Tibial artery (tissue), 4 donors: ENCODE results near the gene ICAM2.

Source experiments
- DNase-seq, 2 donors: peaks; one replicate each; pipeline ENCODE4 v3.0.0-alpha.2; 2019
- H3K27ac ChIP-seq, 2 donors: fragments of 200-600 bp; sonication (generic) in 1 of 2; 1 replicate in 1 of 2; 2 replicates in 1 of 2; pipeline ENCODE4 v1.5.1; 2018 to 2019; ENCODE audit warnings: mild to moderate bottlenecking in 1 of 2
- H3K27me3 ChIP-seq, 2 donors: fragments of 200-600 bp; sonication (generic) in 1 of 2; one replicate each; pipeline versions ENCODE4 v1.5.1 to v1.6.0; 2016 to 2019
- H3K36me3 ChIP-seq, 3 donors: fragments of 200-600 bp; sonication (generic) in 2 of 3; one replicate each; pipeline ENCODE4 v1.5.1; 2016 to 2019; ENCODE audit warnings: mild to moderate bottlenecking in 2 of 3
- H3K4me1 ChIP-seq, 4 donors: fragments of 200-600 bp; sonication (generic) in 2 of 4; 1 replicate in 3 of 4; 2 replicates in 1 of 4; pipeline ENCODE4 v1.5.1; 2016 to 2019
- H3K4me3 ChIP-seq, 2 donors: fragments of 200-600 bp; sonication (generic) in 1 of 2; 1 replicate in 1 of 2; 2 replicates in 1 of 2; pipeline ENCODE4 v1.5.1; 2018 to 2019; ENCODE audit warnings: mild to moderate bottlenecking in 2 of 2
- H3K9me3 ChIP-seq, 3 donors: fragments of 200-600 bp; sonication (generic) in 1 of 3; one replicate each; pipeline ENCODE4 v1.5.1; 2016 to 2019
- CTCF ChIP-seq, 2 experiments: fragments of 200-600 bp in 1 of 2; fragments of 450-650 bp in 1 of 2; IDR thresholded peaks; one replicate each; pipeline ENCODE4 v1.5.1; 2017 to 2019; ENCODE audit warnings: antibody characterized with exemption in 2 of 2, mild to moderate bottlenecking in 1 of 2, moderate library complexity in 1 of 2
- intact Hi-C: fragments of 100-400 bp; cut with DNase I; formaldehyde crosslinking; loops from one replicate; pipeline ENCODE4 v1.15.0; 2023; ENCODE audit warnings: low total_unique reads

ICAM2 gene

DNA sequence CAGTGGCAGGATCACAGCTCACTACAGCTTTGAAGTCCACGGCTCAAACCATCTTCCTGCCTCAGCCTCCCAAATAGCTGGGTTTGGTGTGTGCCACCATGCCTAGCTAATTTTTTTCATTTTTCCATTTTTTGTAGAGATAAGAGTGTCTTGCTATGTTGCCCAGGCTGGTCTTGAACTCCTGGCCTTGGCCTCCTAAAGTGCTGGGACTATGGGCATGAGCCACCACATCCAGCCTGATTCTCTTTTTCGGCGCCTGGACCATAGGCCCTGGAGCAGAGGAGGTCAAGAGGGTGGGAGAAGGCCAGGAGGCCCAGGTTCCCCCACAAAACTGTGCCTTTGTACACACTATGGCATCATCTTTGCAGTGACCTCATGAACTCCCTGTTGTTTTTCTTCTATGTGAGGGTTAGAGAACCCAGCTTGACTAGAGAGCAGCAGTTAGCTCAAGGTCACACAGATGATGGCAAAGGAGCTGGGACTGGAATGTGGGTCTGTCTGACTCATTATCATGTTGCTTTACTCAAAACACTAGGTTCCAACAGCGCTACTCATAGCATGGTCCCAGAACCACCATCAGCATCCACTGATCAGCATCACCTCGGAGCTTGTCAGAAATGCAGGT is 64.0 kb downstream of the ICAM2 start:
- H3K9me3 ChIP-seq, result no peaks in the 10 kb centered on the region
- intact Hi-C loops, result no loop called here
- no peak overlapping the region for H3K27ac ChIP-seq
- H3K27me3 ChIP-seq, result peaks cover 0 to 26% of the 10 kb centered on the region in 2 donors
- H3K36me3 ChIP-seq, result no peaks in the 10 kb centered on the region
- DNase-seq, result no peak
- no peak overlapping the region for H3K4me3 ChIP-seq
- H3K4me1 ChIP-seq, result peaks cover 0 to 3% (median 3%) of the 10 kb centered on the region in 4 donors
- no peak for TF ChIP-seq CTCF (IDR thresholded peaks at IDR 0.05)

GRCh38 chr17:63955791-63956190 is 64.6 kb downstream of the ICAM2 start:
- no peak overlapping the region for H3K27ac ChIP-seq
- DNase-seq, result no peak
- H3K4me3 ChIP-seq, result no peak overlapping the region
- TF ChIP-seq CTCF (IDR thresholded peaks at IDR 0.05), result no peak
- H3K4me1 ChIP-seq, result no peaks in the 10 kb centered on the region
- no peaks in the 10 kb centered on the region for H3K9me3 ChIP-seq
- intact Hi-C loops, result no loop called here
- no peaks in the 10 kb centered on the region for H3K36me3 ChIP-seq
- peaks cover 0 to 27% of the 10 kb centered on the region in 2 donors for H3K27me3 ChIP-seq

- Histone ChIP-seq H3K27me3 (peaks cover 0 to 29% of the 10 kb centered on the region in 2 donors), H3K9me3 (no peaks in the 10 kb centered on the region), H3K4me3 (no peak overlapping the region), H3K36me3 (no peaks in the 10 kb centered on the region), H3K27ac (no peak overlapping the region), H3K4me1 (no peaks in the 10 kb centered on the region)
- no peak for TF ChIP-seq CTCF (IDR thresholded peaks at IDR 0.05)
- no peak for DNase-seq
- intact Hi-C loops, result no loop called here
Measured at GRCh38 chr17:63955232-63955631, 65.2 kb downstream of the ICAM2 start.

DNA sequence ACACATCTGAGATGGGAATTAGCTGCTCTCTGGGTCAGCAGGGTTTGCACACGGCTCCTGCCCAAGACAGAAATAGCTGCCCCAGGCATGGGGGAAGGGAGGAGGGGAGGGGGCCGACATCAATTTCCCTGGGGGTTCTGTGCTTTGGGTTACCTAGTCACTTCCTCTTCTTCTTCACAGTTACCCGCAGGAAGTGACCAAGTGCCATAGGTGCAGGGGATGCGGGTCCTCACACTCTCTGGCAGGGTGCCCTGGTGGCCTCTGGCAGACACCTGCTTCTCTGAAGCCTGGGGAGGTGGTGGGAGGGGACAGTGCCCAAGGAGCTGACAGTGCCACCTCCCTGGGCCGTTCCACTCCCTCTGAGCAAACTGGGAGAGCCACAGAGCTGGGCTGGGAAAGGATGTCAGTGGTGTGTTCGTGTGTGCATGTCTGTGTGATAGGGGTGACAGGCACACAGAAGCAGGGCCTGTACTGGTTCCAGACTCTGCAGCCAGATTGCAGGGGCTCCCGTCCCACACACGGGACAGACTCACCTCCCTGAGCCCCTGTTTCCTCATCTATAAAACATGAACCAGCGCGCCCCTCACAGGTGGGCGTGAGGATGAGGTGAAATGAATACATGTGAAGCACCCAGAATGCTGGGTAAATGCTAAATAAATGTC is 65.9 kb downstream of the ICAM2 start:
- no peak overlapping the region for H3K27ac ChIP-seq
- no peak for DNase-seq
- TF ChIP-seq CTCF (IDR thresholded peaks at IDR 0.05), result no peak

More for the DNA sequence above, 65.9 kb downstream of the ICAM2 start:
- Histone ChIP-seq H3K4me1 (no peaks in the 10 kb centered on the region), H3K4me3 (no peak overlapping the region), H3K27me3 (peaks cover 0 to 31% of the 10 kb centered on the region in 2 donors), H3K9me3 (no peaks in the 10 kb centered on the region), H3K36me3 (no peaks in the 10 kb centered on the region)
- intact Hi-C loops, result no loop called here
